ENCODE data around the gene GRM1.

Gene GRM1

GRCh38 chr6:146092961-146093686 is 64.3 kb downstream of the GRM1 start:
- Histone ChIP-seq H3K27ac (ENCODE audit: low read depth, low read length) (no peak overlapping the region), H3K4me3 (ENCODE audit: low read length) (no peak overlapping the region), H3K4me1 (ENCODE audit: control insufficient read depth, low read length) (no peaks in the 10 kb centered on the region), H3K9me2 (replicated peaks; ENCODE audit: control insufficient read depth, low read length) (no peaks in the 10 kb centered on the region), H3K9me3 (ENCODE audit: control insufficient read depth, insufficient read depth, low read length) (no peaks in the 10 kb centered on the region), H3K4me2 (ENCODE audit: low read length) (no peak overlapping the region), H3K36me3 (ENCODE audit: control insufficient read depth, low read length) (no peaks in the 10 kb centered on the region), H3K79me2 (ENCODE audit: control insufficient read depth, low read length) (no peaks in the 10 kb centered on the region), H4K20me1 (ENCODE audit: control insufficient read depth, insufficient read depth, low read depth, low read length) (no peaks in the 10 kb centered on the region), H3F3A (ENCODE audit: control insufficient read depth, insufficient read depth) (no peaks in the 10 kb centered on the region), H3K27me3 (ENCODE audit: control insufficient read depth, low read length) (peaks cover 3% of the 10 kb centered on the region; the same call in 1 of the 2 replicates)
- TF ChIP-seq CTCF (IDR thresholded peaks at IDR 0.05; ENCODE audit: low read depth, low read length, poor library complexity, severe bottlenecking): no peak
- TF ChIP-seq EZH2phosphoT487 (IDR thresholded peaks at IDR 0.05; ENCODE audit: borderline replicate concordance, low read length): no peak

GRCh38 chr6:146095481-146095880 is 66.6 kb downstream of the GRM1 start:
- no peaks in the 10 kb centered on the region for H3K9me3 ChIP-seq (ENCODE audit: control insufficient read depth, insufficient read depth, low read length)
- no peak overlapping the region for H3K4me3 ChIP-seq (ENCODE audit: low read length)
- no peak overlapping the region for H3K4me2 ChIP-seq (ENCODE audit: low read length)
- H3K79me2 ChIP-seq (ENCODE audit: control insufficient read depth, low read length): no peaks in the 10 kb centered on the region
- no peaks in the 10 kb centered on the region for H3K4me1 ChIP-seq (ENCODE audit: control insufficient read depth, low read length)
- TF ChIP-seq EZH2phosphoT487 (IDR thresholded peaks at IDR 0.05; ENCODE audit: borderline replicate concordance, low read length) (no peak), CTCF (IDR thresholded peaks at IDR 0.05; ENCODE audit: low read depth, low read length, poor library complexity, severe bottlenecking) (no peak)
- H3K27ac ChIP-seq (ENCODE audit: low read depth, low read length): no peak overlapping the region
- no peaks in the 10 kb centered on the region for H3K36me3 ChIP-seq (ENCODE audit: control insufficient read depth, low read length)
- H4K20me1 ChIP-seq (ENCODE audit: control insufficient read depth, insufficient read depth, low read depth, low read length): no peaks in the 10 kb centered on the region
- peaks cover 5% of the 10 kb centered on the region; the same call in 1 of the 2 replicates for H3K27me3 ChIP-seq (ENCODE audit: control insufficient read depth, low read length)
- no peaks in the 10 kb centered on the region for H3K9me2 ChIP-seq (replicated peaks; ENCODE audit: control insufficient read depth, low read length)
- H3F3A ChIP-seq (ENCODE audit: control insufficient read depth, insufficient read depth): no peaks in the 10 kb centered on the region

GRCh38 chr6:146097586-146097985 is 68.7 kb downstream of the GRM1 start:
- Histone ChIP-seq H3K9me3 (ENCODE audit: control insufficient read depth, insufficient read depth, low read length) (no peaks in the 10 kb centered on the region), H3K4me2 (ENCODE audit: low read length) (no peak overlapping the region), H3F3A (ENCODE audit: control insufficient read depth, insufficient read depth) (no peaks in the 10 kb centered on the region), H3K27ac (ENCODE audit: low read depth, low read length) (no peak overlapping the region), H3K4me1 (ENCODE audit: control insufficient read depth, low read length) (no peaks in the 10 kb centered on the region), H3K36me3 (ENCODE audit: control insufficient read depth, low read length) (no peaks in the 10 kb centered on the region), H3K79me2 (ENCODE audit: control insufficient read depth, low read length) (no peaks in the 10 kb centered on the region), H3K27me3 (ENCODE audit: control insufficient read depth, low read length) (peaks cover 5% of the 10 kb centered on the region; the same call in 1 of the 2 replicates), H3K9me2 (replicated peaks; ENCODE audit: control insufficient read depth, low read length) (no peaks in the 10 kb centered on the region), H3K4me3 (ENCODE audit: low read length) (no peak overlapping the region), H4K20me1 (ENCODE audit: control insufficient read depth, insufficient read depth, low read depth, low read length) (no peaks in the 10 kb centered on the region)
- TF ChIP-seq CTCF (IDR thresholded peaks at IDR 0.05; ENCODE audit: low read depth, low read length, poor library complexity, severe bottlenecking) (no peak), EZH2phosphoT487 (IDR thresholded peaks at IDR 0.05; ENCODE audit: borderline replicate concordance, low read length) (no peak)

Data from DOHH2 (cell line).